Esophagus squamous epithelium (tissue), 5 donors: Measurements from ENCODE around the gene TMEM182. TPM values are rescaled to one million over a fixed set of nuclear protein-coding genes. Genes with fewer than 3 reads are reported as not detected.

Source experiments
- DNase-seq: peaks from one replicate; lab custom pipeline; 2025; lab: John Stamatoyannopoulos, UW
- H3K27ac ChIP-seq, 4 donors: fragments of 200-600 bp; sonication (generic); one replicate each; pipeline ENCODE4 v1.5.1; 2016 to 2019; ENCODE audit warnings: mild to moderate bottlenecking in 1 of 4
- H3K27me3 ChIP-seq, 4 donors: fragments of 200-600 bp; sonication (generic); 1 replicate in 3 of 4; 2 replicates in 1 of 4; pipeline versions ENCODE4 v1.5.1 to v1.6.0; 2017 to 2021; ENCODE audit warnings: antibody characterized with exemption in 1 of 4
- H3K36me3 ChIP-seq, 3 donors: fragments of 200-600 bp; sonication (generic); one replicate each; pipeline ENCODE4 v1.5.1; 2016 to 2019
- H3K4me1 ChIP-seq, 3 donors: fragments of 200-600 bp; sonication (generic); one replicate each; pipeline ENCODE4 v1.5.1; 2017 to 2019
- H3K4me3 ChIP-seq, 4 donors: fragments of 200-600 bp; sonication (generic); 1 replicate in 3 of 4; 2 replicates in 1 of 4; pipeline ENCODE4 v1.5.1; 2016 to 2019; ENCODE audit warnings: mild to moderate bottlenecking in 2 of 4, moderate library complexity in 1 of 4
- H3K9me3 ChIP-seq, 3 donors: fragments of 200-600 bp; sonication (generic); one replicate each; pipeline ENCODE4 v1.5.1; 2016 to 2019
- POLR2A ChIP-seq, 4 donors: fragments of 450-650 bp; IDR thresholded peaks; one replicate each; pipeline ENCODE4 v1.6.1; 2017; ENCODE audit warnings: antibody characterized with exemption in 4 of 4, mild to moderate bottlenecking in 4 of 4, moderate library complexity in 3 of 4
- WGBS, 2 donors: methylation state at CpG; one replicate each; pipeline ENCODE4 v1.1.5; 2018; 5-methylcytosine and 5-hydroxymethylcytosine counted together
- intact Hi-C: fragments of 100-400 bp; cut with DNase I; formaldehyde crosslinking; loops from one replicate; pipeline ENCODE4 v1.15.0; 2022
- total RNA-seq, 4 donors: library from RNA; depleted of rRNA; stranded (reverse); fragments of >200 nt; gene quantifications; one replicate each; pipeline ENCODE4 v1.1.0, GENCODE V29; 2016
- TF ChIP-seq, protein P1 (sequence below), 6 experiments: fragments of 450-650 bp in 4 of 6; fragments of 200-600 bp in 2 of 6; sonication (generic) in 2 of 6; IDR thresholded peaks; one replicate each; pipeline ENCODE4 v1.5.1; 2016 to 2019; ENCODE audit warnings: antibody characterized with exemption in 6 of 6, mild to moderate bottlenecking in 4 of 6, moderate library complexity in 4 of 6
- donor health status: DM: yes; HTN: yes; CAD: no.

The TMEM182 gene
- 1 to 10 TPM in 3 of 4 donors, under 1 TPM in 1; 0.45 to 3.0 (median 1.6) TPM for total RNA-seq

DNA sequence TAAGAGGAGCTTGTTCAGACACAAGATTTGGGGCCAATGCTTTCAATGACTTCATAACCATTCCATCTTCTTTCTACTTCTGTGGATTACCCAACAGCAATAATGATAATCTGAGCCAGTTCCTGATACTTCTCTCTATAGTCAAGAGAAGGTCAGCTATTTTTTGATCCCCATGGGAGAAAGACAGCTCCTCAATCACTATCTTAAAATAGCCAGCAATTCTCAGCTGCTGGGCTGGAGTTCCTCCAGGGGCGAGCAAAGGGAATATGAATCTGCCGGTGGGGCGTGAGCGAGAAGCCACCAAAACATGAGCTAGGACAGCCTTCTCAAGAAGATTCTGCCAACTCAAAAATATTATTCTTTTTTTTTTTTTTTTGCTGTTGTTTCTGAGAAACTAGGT, at the start of gene TMEM182:
Gene TMEM182, plus strand, starts transcription at position 269 of the 400 bp plus-strand sequence. CDS start 187 bp downstream, outside the sequence.
- DNase-seq, result no peak
- Histone ChIP-seq H3K36me3 (no peaks in the 10 kb centered on the region), H3K4me1 (peaks cover 0 to 5% (median 0%) of the 10 kb centered on the region in 3 donors), H3K27me3 (no peaks in the 10 kb centered on the region), H3K9me3 (no peaks in the 10 kb centered on the region), H3K4me3 (no peak within 1 kb of the TSS), H3K27ac (no peak within 1 kb of the TSS)
- intact Hi-C loops, result no loop called here
- TF ChIP-seq, protein P1, sequence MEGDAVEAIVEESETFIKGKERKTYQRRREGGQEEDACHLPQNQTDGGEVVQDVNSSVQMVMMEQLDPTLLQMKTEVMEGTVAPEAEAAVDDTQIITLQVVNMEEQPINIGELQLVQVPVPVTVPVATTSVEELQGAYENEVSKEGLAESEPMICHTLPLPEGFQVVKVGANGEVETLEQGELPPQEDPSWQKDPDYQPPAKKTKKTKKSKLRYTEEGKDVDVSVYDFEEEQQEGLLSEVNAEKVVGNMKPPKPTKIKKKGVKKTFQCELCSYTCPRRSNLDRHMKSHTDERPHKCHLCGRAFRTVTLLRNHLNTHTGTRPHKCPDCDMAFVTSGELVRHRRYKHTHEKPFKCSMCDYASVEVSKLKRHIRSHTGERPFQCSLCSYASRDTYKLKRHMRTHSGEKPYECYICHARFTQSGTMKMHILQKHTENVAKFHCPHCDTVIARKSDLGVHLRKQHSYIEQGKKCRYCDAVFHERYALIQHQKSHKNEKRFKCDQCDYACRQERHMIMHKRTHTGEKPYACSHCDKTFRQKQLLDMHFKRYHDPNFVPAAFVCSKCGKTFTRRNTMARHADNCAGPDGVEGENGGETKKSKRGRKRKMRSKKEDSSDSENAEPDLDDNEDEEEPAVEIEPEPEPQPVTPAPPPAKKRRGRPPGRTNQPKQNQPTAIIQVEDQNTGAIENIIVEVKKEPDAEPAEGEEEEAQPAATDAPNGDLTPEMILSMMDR (IDR thresholded peaks at IDR 0.05), result no peak
- TF ChIP-seq POLR2A (IDR thresholded peaks at IDR 0.05), result no peak
- 92 to 97% methylated on average over 4 of the region's 4 CpGs for WGBS, 2 donors

DNA sequence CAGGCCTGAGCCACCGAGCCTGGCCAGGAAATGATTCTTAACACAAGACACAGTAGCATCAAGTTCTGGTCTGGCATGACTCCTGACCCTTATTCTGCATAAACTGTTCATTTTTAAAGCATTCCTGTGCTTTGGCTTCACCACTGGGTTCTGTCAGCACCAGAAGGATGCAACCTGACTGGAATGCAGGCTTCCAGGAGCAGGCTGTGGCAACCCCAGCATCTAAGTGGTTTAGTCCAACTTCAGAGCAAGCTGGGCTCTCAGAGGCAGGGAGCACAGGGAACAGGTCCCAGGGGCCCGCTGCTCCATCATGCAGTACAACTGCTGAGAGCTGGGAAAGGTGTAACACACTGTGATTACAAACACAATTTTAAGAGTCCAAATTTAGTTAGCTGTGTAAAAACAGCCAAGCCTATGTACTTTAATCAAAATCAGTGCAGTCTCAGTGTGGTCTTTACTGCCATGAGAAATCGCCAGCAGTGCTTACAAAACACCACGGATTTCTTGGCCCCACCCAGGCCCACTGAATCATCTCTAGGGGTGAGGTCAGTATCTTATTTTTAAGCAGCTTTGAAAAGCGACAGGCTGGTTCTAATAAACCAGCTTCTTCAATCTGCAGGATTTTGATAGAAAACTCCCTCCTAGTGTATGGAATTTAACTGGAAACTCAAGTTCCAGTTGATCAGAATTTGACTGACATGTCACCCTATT, 44.4 kb upstream of the TMEM182 start:
- Histone ChIP-seq H3K9me3 (no peaks in the 10 kb centered on the region), H3K4me3 (no peak overlapping the region), H3K4me1 (no peaks in the 10 kb centered on the region), H3K27ac (peak overlapping the region in 1 of 4 donors; percentile 21), H3K36me3 (peaks cover 0 to 59% (median 5%) of the 10 kb centered on the region in 3 donors), H3K27me3 (no peaks in the 10 kb centered on the region)
- intact Hi-C loops, result no loop called here
- WGBS, 2 donors, result 48 to 61% methylated on average over 4 to 5 of the region's 5 CpGs
- TF ChIP-seq, protein P1 (IDR thresholded peaks at IDR 0.05), result no peak
- no peak for DNase-seq

- Histone ChIP-seq H3K27ac (no peak overlapping the region), H3K9me3 (no peaks in the 10 kb centered on the region), H3K4me3 (no peak overlapping the region), H3K4me1 (no peaks in the 10 kb centered on the region), H3K27me3 (no peaks in the 10 kb centered on the region), H3K36me3 (peaks cover 5 to 71% (median 5%) of the 10 kb centered on the region in 3 donors)
- DNase-seq, result no peak
- intact Hi-C loops, result no loop called here
- 94 to 97% methylated on average over 16 to 17 of the region's 26 CpGs for WGBS, 2 donors
- TF ChIP-seq, protein P1 (IDR thresholded peaks at IDR 0.05), result no peak
- TF ChIP-seq POLR2A (IDR thresholded peaks at IDR 0.05), result no peak
Measured at GRCh38 chr2:102718387-102719316, 43.2 kb upstream of the TMEM182 start.

GRCh38 chr2:102724016-102724490, 37.8 kb upstream of the TMEM182 start:
- DNase-seq, result no peak
- 80 to 88% methylated on average over 7 of the region's 7 CpGs for WGBS, 2 donors
- Histone ChIP-seq H3K27ac (no peak overlapping the region), H3K36me3 (peaks cover 0 to 97% (median 7%) of the 10 kb centered on the region in 3 donors), H3K27me3 (no peaks in the 10 kb centered on the region), H3K9me3 (no peaks in the 10 kb centered on the region), H3K4me3 (no peak overlapping the region), H3K4me1 (no peaks in the 10 kb centered on the region)
- TF ChIP-seq, protein P1 (IDR thresholded peaks at IDR 0.05), result no peak
- TF ChIP-seq POLR2A (IDR thresholded peaks at IDR 0.05), result no peak
- intact Hi-C loops, result no loop called here
